DMS 273 treated with DMSO at 0.1 percent for 48 hours (cell line): ENCODE results near the gene ISG20L2.
"Not testable (repeated sequence)": the region's sequence is repeated elsewhere in the genome, so short reads cannot be mapped to it uniquely, and the experiment has no call there.

Source experiments
- DNase-seq: peaks from one replicate; lab custom pipeline; 2025; lab: John Stamatoyannopoulos, UW

Gene ISG20L2, protein sequence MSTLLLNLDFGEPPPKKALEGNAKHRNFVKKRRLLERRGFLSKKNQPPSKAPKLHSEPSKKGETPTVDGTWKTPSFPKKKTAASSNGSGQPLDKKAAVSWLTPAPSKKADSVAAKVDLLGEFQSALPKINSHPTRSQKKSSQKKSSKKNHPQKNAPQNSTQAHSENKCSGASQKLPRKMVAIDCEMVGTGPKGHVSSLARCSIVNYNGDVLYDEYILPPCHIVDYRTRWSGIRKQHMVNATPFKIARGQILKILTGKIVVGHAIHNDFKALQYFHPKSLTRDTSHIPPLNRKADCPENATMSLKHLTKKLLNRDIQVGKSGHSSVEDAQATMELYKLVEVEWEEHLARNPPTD

GRCh38 chr1:156728599-156729462 lies at the start of gene ISG20L2:
Gene ISG20L2, minus strand, starts transcription at chr1:156728766. Its CDS starts 1,114 bp downstream, at chr1:156727652.
- DNase-seq = peak; percentile 93

DNA sequence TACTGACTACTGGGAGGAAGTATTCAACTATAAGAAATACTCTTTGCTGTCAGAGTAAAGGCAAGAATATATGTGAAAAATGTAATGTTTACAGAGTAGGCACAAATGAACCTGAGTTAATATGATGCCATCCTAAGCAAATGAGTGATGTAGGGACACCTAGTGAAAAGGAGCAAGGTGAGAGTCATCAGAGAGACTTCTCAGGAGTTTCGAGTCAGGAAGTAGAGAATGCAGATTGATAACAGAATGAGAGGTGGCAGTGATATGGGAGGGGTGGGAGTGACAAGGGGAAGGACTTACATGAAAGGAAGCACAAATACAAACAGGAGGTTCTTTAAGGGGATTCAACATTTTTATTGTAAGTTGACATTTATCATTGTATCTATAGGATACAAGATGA lies 49.0 kb upstream of the ISG20L2 start:
- DNase-seq = no peak

DNA sequence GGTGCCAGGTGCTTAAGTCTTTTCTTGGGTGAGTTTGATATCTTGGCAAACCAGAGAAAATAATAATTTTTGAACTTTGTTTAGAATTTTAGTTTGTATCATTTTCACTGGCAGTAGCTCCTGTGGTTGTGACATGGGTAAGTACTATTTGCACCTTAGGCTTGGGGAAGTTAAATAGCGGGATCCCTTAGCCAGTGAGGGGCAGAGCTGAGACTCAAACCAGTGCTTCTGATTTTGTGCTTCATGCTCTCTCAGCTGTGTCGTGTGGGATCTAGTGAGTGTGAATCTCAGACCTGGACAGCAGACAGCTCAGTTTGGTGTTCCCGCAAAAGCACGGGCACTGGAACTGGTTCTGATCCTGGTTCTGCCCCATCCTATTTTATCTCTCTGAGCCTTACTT lies 48.4 kb upstream of the ISG20L2 start:
- no peak for DNase-seq

DNA sequence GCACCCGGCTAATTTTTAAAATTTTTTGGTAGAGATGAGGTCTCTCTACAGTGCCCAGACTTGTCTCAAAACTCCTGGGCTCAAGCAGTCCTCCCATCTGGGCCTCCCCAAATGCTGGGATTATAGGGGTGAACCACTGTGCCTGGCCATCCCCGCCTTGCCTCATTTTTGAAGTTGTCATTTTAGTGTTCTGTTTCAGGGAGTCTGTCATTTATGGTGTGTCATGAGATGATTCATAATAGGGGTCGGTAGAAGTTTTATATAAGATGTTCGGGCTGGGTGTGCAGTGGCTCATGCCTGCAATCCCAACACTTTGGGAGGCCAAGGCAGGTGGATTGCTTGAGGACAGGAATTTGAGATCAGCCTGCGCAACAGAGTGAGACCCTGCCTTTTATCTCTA lies 47.2 kb upstream of the ISG20L2 start:
- DNase-seq = no peak

- DNase-seq = no peak
Observed at GRCh38 chr1:156773607-156774006, 45.0 kb upstream of the ISG20L2 start.

DNA sequence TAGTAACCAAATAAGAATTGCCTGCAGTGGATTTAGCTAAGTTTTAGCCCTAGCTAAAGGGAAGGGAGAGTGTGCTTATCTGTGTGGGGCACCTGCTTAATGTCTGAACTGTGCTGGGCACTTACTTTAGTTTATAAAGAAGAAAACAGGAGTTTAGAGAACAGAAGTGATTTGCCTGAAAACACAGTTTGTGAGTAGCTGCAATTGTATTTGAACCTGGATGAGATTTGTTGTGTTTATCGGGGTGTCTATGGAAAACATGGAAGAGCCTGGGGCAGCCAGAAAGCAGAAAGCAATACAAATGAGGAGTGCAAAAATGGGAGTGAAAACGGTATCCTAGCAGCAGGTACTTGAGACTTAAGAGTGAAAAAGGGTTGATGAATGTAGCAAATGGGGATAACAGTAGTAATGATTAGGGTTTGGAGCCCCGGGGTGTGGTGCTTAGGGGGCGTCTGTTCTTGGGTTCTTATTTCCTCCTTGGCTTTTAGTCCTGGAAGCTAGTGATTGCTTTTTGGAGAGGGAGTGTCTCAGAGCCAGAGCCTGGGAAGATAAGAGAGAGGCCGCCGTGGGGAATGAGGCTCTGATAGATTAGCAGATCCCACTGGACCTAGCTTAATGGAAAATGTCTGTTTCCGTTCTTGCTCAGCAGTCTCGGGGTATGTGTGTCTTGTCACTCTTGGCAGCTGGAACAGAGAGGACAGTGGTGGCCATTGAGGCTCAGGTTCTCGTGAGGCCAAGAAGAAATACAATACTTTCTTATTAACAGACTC lies 44.3 kb upstream of the ISG20L2 start:
- no peak for DNase-seq

- no peak for DNase-seq
Observed at GRCh38 chr1:156772222-156772621, 43.7 kb upstream of the ISG20L2 start.

GRCh38 chr1:156768610-156769295 lies 40.2 kb upstream of the ISG20L2 start:
- DNase-seq = no peak

GRCh38 chr1:156767879-156768604 lies 39.5 kb upstream of the ISG20L2 start:
- no peak for DNase-seq

DNA sequence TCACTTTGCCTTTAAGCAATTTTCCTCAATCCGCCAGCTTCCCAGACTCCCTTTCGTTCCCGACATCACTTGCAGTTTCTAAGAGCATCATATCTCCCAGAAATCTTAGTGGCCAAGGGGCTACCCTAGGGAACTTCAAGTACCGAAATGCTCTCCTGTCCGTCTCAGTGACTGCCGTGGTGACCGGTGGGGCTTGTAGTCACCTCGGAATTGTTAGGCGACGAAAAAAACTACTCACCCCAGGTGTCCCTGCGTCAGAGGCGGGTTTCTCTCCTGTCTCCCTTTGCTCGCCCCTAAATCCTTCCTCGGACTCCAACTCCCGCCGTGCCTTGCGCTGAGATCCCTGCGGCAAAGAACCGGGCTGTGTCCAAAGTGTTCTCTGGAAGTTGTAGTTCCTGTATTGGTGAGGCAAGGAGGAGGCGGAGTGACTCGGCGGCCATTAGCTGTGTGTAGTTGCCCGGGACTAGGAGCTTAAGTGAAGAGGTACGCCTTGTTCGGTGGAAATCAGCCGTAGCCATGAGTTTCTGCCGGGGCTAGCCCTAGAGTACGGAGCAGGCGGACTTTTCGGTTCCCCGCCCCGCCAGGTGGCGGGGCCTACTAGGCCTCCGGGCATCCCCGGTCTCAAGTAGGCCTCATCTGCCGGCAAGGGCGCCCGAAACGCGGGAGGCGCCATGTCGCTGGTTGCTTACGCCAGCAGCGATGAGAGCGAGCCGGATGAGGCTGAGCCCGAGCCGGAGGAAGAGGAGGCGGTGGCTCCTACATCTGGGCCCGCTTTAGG lies 38.7 kb upstream of the ISG20L2 start, which contains the start of gene PRCC:
Gene PRCC, plus strand, starts transcription at position 435 of the 778 bp plus-strand sequence. Its CDS starts 237 bp downstream, at position 672.
- DNase-seq = peak; percentile 99

GRCh38 chr1:156766298-156767100 lies 37.9 kb upstream of the ISG20L2 start:
- DNase-seq = no peak

DNA sequence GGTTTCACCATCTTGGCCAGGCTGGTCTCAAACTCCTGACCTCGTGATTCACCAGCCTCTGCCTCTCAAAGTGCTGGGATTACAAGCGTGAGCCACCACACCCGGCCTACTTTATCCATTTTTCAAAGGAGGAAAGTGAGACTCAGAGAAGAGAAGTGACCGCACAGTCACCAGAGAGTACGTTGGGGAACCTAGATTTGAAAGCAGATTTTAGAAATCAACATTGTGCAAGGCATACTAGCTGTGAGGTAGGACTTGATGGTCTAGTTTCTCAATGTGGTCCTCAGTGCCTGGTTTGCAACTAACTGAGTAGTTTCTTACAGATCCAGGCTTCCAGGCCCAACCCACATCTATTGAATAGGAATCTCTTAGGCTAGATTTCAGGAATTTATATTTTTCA lies 37.1 kb upstream of the ISG20L2 start:
- no peak for DNase-seq

DNA sequence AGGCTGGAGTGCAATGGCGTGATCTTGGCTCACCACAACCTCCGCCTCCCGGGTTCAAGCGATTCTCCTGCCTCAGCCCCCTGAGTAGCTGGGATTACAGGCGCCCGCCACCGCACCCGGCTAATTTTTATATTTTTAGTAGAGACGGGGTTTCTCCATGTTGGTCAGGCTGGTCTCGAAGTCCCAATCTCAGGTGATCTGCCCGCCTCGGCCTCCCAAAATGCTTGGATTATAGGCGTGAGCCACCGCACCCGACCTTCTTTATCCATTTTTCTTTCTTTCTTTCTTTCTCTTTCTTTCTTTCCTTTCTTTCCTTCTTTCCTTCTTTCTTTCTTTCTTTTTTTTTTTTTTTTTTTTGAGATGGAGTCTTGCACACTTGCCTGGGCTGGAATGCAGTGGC lies 36.6 kb upstream of the ISG20L2 start:
- not testable (repeated sequence) for DNase-seq

DNA sequence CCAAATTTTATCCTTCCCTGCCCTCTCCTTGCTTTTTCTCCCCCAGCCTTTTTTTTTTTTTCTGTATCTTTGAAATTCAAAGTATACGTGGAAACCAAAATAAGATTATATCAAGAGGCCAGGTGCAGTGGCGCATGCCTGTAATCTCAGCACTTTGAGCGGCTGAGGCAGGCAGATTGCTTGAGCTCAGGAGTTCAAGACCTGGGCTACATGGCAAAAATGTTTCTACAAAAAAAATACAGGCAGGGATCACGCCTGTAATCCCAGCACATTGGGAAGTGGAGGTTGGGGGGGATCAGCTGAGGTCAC lies 32.2 kb upstream of the ISG20L2 start:
- no peak for DNase-seq

DNA sequence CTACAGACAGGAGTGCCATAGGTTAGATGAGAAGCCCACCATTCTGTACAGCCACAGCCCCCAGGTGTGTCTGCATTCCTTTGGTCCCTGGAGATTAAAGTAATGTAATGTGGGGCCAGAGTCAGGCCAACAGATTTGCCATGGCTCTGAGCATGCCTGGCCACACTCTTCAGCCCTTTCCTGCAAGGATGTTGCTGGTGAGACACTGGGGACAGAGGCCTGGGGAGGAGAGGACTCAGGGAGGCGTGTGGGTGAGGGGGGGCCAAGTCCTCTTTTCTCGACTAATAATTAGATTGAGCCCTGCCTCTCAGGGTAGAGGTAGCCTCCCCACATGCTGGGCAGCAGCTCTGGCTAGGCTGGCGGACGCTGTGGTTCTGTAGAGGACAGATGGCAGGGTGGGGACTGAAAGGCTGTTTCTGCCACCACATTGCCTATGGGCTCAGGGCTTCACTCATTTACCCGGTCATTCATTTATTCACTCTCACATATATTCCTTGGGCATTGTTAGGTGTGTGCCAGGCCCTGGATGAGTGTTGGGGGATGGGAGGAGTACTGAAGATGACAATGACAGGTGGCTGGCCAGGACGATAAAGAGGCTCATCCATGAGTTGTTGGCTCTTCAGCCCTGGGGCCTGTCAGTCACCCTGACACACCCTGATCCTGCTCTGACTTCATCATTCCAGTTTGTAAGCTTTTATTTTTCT lies 31.7 kb upstream of the ISG20L2 start:
- peak; percentile 41 for DNase-seq

GRCh38 chr1:156757572-156758253 lies 29.1 kb upstream of the ISG20L2 start:
- not testable (repeated sequence) for DNase-seq

- DNase-seq = no peak
Observed at GRCh38 chr1:156756355-156756754, 27.8 kb upstream of the ISG20L2 start.

DNA sequence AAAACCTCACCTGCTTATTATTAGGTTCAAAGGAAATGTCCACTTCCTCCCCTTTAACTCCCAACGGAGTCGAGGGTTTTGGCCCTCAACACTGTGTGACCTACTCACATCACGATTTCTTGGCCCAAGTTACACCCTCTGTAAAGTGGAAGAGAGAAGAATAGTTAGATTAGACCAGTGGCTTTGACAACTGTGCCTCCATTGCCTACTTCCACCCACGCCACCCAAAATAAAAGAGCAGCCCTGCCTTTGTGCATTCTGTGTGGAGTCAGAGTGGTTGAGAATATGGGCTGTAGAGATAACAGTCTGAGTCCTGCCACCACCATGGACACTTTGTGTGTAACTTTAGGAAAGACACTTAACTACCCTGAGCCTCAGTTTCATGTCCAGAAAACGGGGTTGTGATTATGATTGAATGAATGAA lies 27.0 kb upstream of the ISG20L2 start:
- DNase-seq = no peak
